Astrocyte (in vitro differentiated cells and primary cell): ENCODE results near the gene MRPL12.

Experiments
- CTCF ChIP-seq: IDR thresholded peaks from 2 replicates; pipeline ENCODE4 v1.5.1; 2011; ENCODE audit warnings: low read depth, mild to moderate bottlenecking, inconsistent platforms, low read length, moderate library complexity; ENCODE audit not compliant: insufficient read depth
- EZH2 ChIP-seq: IDR thresholded peaks from 2 replicates; pipeline ENCODE4 v1.6.1; 2012; ENCODE audit warnings: mild to moderate bottlenecking, low read length, inconsistent platforms; ENCODE audit not compliant: insufficient read depth

- TF ChIP-seq CTCF (no peak), EZH2 (no peak)
These were observed 31.5 kb downstream of the MRPL12 start for GRCh38 chr17:81734405-81735263.
